HL-60 (cell line): ENCODE data around the gene MPST.

ENCODE experiments used
- DNase-seq, 2 experiments: peaks; one replicate each; pipeline ENCODE4 v3.0.0-alpha.2; 2010 to 2020; ENCODE audit warnings: low read depth in 1 of 2, low spot score in 1 of 2
- H3K27ac ChIP-seq: fragments of 250-450 bp; sonication (Bioruptor Pico); replicated peaks from 2 replicates; pipeline ENCODE4 v1.5.1; 2020; ENCODE audit warnings: mild to moderate bottlenecking, moderate library complexity
- H3K27me3 ChIP-seq: fragments of 250-450 bp; sonication (Bioruptor Pico); 2 replicates; pipeline ENCODE4 v1.5.1; 2021; ENCODE audit warnings: mild to moderate bottlenecking, moderate library complexity; ENCODE audit not compliant: insufficient read depth, poor library complexity, severe bottlenecking
- H3K4me3 ChIP-seq: replicated peaks from 2 replicates; pipeline ENCODE4 v1.5.1; 2011; ENCODE audit warnings: mild to moderate bottlenecking, control low read depth, low read length; ENCODE audit not compliant: insufficient read depth
- GABPA ChIP-seq: IDR thresholded peaks from 2 replicates; pipeline ENCODE4 v1.6.1; 2012; ENCODE audit warnings: low read depth
- POLR2AphosphoS5 ChIP-seq: IDR thresholded peaks from 2 replicates; pipeline ENCODE4 v1.6.1; 2012; ENCODE audit warnings: low read depth
- REST ChIP-seq: IDR thresholded peaks from 2 replicates; pipeline ENCODE4 v1.6.1; 2012; ENCODE audit warnings: low read depth; ENCODE audit not compliant: insufficient replicate concordance
- SPI1 ChIP-seq: IDR thresholded peaks from 2 replicates; pipeline ENCODE4 v1.6.1; 2012; ENCODE audit warnings: low read depth, mild to moderate bottlenecking, borderline replicate concordance
- TF ChIP-seq, protein P1 (sequence below): IDR thresholded peaks from one replicate; pipeline ENCODE4 v1.5.1; 2011; ENCODE audit warnings: low read length, control low read depth, inconsistent platforms; ENCODE audit not compliant: insufficient read depth

Gene MPST

DNA sequence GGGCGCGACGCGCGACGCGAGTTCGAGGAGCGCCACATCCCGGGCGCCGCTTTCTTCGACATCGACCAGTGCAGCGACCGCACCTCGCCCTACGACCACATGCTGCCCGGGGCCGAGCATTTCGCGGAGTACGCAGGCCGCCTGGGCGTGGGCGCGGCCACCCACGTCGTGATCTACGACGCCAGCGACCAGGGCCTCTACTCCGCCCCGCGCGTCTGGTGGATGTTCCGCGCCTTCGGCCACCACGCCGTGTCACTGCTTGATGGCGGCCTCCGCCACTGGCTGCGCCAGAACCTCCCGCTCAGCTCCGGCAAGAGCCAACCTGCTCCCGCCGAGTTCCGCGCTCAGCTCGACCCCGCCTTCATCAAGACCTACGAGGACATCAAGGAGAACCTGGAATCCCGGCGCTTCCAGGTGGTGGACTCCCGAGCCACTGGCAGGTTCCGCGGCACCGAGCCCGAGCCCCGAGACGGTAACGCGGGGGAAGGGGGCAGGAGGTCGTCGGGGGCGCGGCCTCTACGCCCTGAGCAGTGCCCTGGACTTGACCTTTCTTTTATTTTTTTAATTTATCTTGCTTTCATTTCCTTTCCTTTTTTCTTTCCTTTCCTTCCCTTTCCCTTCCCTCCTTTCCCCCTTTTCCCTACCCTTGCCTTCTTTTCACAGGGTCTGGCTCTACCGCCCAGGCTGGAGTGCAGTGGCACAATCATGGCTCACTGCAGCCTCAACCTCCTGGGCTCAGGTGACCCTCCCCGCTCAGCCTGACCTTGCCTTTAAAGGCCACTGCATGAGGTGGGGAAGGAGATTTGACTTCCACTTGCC lies 5.0 kb downstream of the MPST start:
- DNase-seq, result no peak
- no peak overlapping the region for H3K27ac ChIP-seq
- no peak overlapping the region for H3K4me3 ChIP-seq
- H3K27me3 ChIP-seq, result no peaks in the 10 kb centered on the region
- TF ChIP-seq REST (no peak), POLR2AphosphoS5 (no peak), GABPA (no peak), SPI1 (no peak)
- TF ChIP-seq, protein P1, sequence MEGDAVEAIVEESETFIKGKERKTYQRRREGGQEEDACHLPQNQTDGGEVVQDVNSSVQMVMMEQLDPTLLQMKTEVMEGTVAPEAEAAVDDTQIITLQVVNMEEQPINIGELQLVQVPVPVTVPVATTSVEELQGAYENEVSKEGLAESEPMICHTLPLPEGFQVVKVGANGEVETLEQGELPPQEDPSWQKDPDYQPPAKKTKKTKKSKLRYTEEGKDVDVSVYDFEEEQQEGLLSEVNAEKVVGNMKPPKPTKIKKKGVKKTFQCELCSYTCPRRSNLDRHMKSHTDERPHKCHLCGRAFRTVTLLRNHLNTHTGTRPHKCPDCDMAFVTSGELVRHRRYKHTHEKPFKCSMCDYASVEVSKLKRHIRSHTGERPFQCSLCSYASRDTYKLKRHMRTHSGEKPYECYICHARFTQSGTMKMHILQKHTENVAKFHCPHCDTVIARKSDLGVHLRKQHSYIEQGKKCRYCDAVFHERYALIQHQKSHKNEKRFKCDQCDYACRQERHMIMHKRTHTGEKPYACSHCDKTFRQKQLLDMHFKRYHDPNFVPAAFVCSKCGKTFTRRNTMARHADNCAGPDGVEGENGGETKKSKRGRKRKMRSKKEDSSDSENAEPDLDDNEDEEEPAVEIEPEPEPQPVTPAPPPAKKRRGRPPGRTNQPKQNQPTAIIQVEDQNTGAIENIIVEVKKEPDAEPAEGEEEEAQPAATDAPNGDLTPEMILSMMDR, result no peak

DNA sequence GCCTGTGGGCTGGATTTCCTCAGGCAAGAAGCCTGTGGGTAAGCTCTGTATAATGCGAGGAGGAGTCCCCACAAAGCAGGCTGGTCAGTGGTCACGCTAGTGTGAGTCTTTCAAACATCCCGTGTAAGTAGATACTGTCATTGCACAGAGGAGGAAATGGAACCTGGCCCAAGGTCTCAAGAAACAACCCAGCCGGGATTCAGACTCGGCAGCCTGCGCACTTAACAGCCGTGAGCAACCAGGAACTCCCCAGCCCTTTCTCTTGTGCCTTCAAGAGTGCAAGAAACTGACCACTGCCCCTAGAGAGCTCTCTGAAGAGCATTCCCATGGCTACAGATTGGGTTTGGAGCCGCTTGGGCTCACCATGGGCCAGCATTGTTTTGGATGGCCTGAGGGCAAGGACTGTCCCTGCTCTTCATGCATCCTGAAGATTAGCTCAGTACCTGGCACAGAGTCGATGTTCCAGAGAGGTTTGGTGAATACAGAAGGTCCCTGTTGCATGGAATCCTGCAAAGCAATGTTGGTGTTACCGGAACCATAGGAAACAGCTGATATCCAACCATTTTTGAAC lies 6.0 kb downstream of the MPST start:
- H3K4me3 ChIP-seq, result no peak overlapping the region
- no peak overlapping the region for H3K27ac ChIP-seq
- DNase-seq, result no peak
- no peak for TF ChIP-seq POLR2AphosphoS5
- TF ChIP-seq REST, result no peak
- no peak for TF ChIP-seq GABPA
- TF ChIP-seq SPI1, result no peak
- TF ChIP-seq, protein P1, result no peak
- no peaks in the 10 kb centered on the region for H3K27me3 ChIP-seq

- Histone ChIP-seq H3K27me3 (no peaks in the 10 kb centered on the region), H3K27ac (no peak overlapping the region), H3K4me3 (no peak overlapping the region)
- no peak for TF ChIP-seq GABPA
- TF ChIP-seq, protein P1, result no peak
- TF ChIP-seq SPI1, result no peak
- TF ChIP-seq POLR2AphosphoS5, result no peak
- no peak for TF ChIP-seq REST
- no peak for DNase-seq
Observed at GRCh38 chr22:37026325-37026724, 6.8 kb downstream of the MPST start.
